Psoas muscle (tissue), 8 donors: Measurements from ENCODE around the gene VSTM4. TPM values are rescaled to one million over a fixed set of nuclear protein-coding genes. Genes with fewer than 3 reads are reported as not detected.

ENCODE experiments used
- ATAC-seq, 4 donors: fragments of 200-7000 bp; cut with Tn5 transposase; one replicate each; pipeline ENCODE4 v1.9.1; 2020; ENCODE audit warnings: moderate library complexity in 3 of 4, mild to moderate bottlenecking in 2 of 4
- DNase-seq, 2 donors: peaks; one replicate each; pipeline ENCODE4 v3.0.0-alpha.2; 2020
- H3K27ac ChIP-seq: fragments of 200-600 bp; one replicate; pipeline ENCODE4 v1.8.0; 2022
- H3K27me3 ChIP-seq, 3 donors: fragments of 200-600 bp in 1 of 3; one replicate each; pipeline versions ENCODE4 v1.6.1 to v1.8.0; 2013 to 2022; ENCODE audit warnings: low read length in 2 of 3, mild to moderate bottlenecking in 2 of 3, moderate library complexity in 1 of 3; ENCODE audit not compliant: insufficient read depth in 3 of 3
- H3K36me3 ChIP-seq, 2 donors: fragments of 200-600 bp in 1 of 2; one replicate each; pipeline versions ENCODE4 v1.6.1 to v1.8.0; 2013 to 2022; ENCODE audit warnings: low read depth in 1 of 2, mild to moderate bottlenecking in 1 of 2, moderate library complexity in 1 of 2; ENCODE audit not compliant: insufficient read depth in 1 of 2
- H3K4me1 ChIP-seq: fragments of 200-600 bp; one replicate; pipeline ENCODE4 v1.8.0; 2022
- H3K4me3 ChIP-seq: fragments of 200-600 bp; one replicate; pipeline ENCODE4 v1.8.0; 2022; ENCODE audit warnings: mild to moderate bottlenecking
- H3K9me3 ChIP-seq: fragments of 200-600 bp; one replicate; pipeline ENCODE4 v1.8.0; 2022
- CTCF ChIP-seq: fragments of 200-600 bp; IDR thresholded peaks from one replicate; pipeline ENCODE4 v1.8.0; 2022; ENCODE audit warnings: antibody characterized with exemption
- WGBS, 3 donors: extraction: QIAGEN DNeasy Blood & Tissue Kit; methylation state at CpG; one replicate each; pipeline versions ENCODE4 v1.1.6 to v1.1.7; 2013; 5-methylcytosine and 5-hydroxymethylcytosine counted together
- intact Hi-C, 2 donors: fragments of 100-400 bp; cut with DNase I; formaldehyde crosslinking; loops; one replicate each; pipeline versions ENCODE4 v1.11.0 to v1.14.2; 2022
- polyA plus RNA-seq, 3 donors: library from polyadenylated mRNA; stranded (reverse); fragments of 200-250 nt; gene quantifications; one replicate each; pipeline ENCODE4 v1.2.3, GENCODE V29; 2013
- total RNA-seq, 4 donors: library from RNA; stranded (reverse); fragmentation: NEBNext Ultra II Directional in 2 of 4; extraction: Animal tissue kit (Norgen Biotek cat#: 25700) in 2 of 4; gene quantifications; one replicate each; pipeline versions ENCODE4 v1.2.1 to v1.2.4, GENCODE V29; 2021 to 2023
- donor health status: healthy with polysubstance abuse.
- donor health status: DM: no; HTN: no; CAD: no; lungs with moderate emphysema.
- donor health status: Bipolar disorder and iron deficiency.
- donor health status: healthy.
- donor health status: DM: yes; HTN: yes; CAD: no.
- donor health status: DM: no; HTN: no; CAD: no.
- donor health status: DM: no; HTN: no; CAD: no.
- donor health status: DM: yes; HTN: yes; CAD: no.

VSTM4 gene
- total and polyA plus RNA-seq, 7 donors, result 1.0 to 4.4 (median 1.8) TPM

- Histone ChIP-seq H3K27me3 (no peaks in the 10 kb centered on the region), H3K9me3 (no peaks in the 10 kb centered on the region), H3K4me3 (no peak overlapping the region), H3K36me3 (no peaks in the 10 kb centered on the region), H3K4me1 (no peaks in the 10 kb centered on the region), H3K27ac (no peak overlapping the region)
- TF ChIP-seq CTCF, result no peak
- 38 to 45% (median 44%) methylated on average over 5 of the region's 5 CpGs for WGBS, 3 donors
- intact Hi-C loops, result no loop called here
- DNase-seq (no peak), ATAC-seq (no peak)
Observed at GRCh38 chr10:49055221-49055849, 60.0 kb downstream of the VSTM4 start.

GRCh38 chr10:49054753-49055152 is 60.6 kb downstream of the VSTM4 start:
- 96% methylated on average over 5 of the region's 5 CpGs for WGBS, 3 donors
- no peaks in the 10 kb centered on the region for H3K4me1 ChIP-seq
- H3K4me3 ChIP-seq, result no peak overlapping the region
- no peaks in the 10 kb centered on the region for H3K9me3 ChIP-seq
- intact Hi-C loops, result no loop called here
- no peaks in the 10 kb centered on the region for H3K36me3 ChIP-seq
- no peak for DNase-seq
- H3K27me3 ChIP-seq, result no peaks in the 10 kb centered on the region
- no peak for TF ChIP-seq CTCF
- no peak for ATAC-seq
- H3K27ac ChIP-seq, result no peak overlapping the region

GRCh38 chr10:49053998-49054692 is 61.2 kb downstream of the VSTM4 start:
- H3K27ac ChIP-seq, result no peak overlapping the region
- intact Hi-C loops, result no loop called here
- ATAC-seq (no peak), DNase-seq (no peak)
- H3K4me3 ChIP-seq, result no peak overlapping the region
- H3K4me1 ChIP-seq, result no peaks in the 10 kb centered on the region
- WGBS, 3 donors, result 84 to 88% (median 84%) methylated on average over 5 of the region's 5 CpGs
- no peaks in the 10 kb centered on the region for H3K9me3 ChIP-seq
- TF ChIP-seq CTCF, result no peak
- no peaks in the 10 kb centered on the region for H3K27me3 ChIP-seq
- H3K36me3 ChIP-seq, result no peaks in the 10 kb centered on the region

- Histone ChIP-seq H3K36me3 (no peaks in the 10 kb centered on the region), H3K4me3 (no peak overlapping the region), H3K9me3 (no peaks in the 10 kb centered on the region), H3K27me3 (no peaks in the 10 kb centered on the region), H3K4me1 (no peaks in the 10 kb centered on the region), H3K27ac (no peak overlapping the region)
- DNase-seq, result peak in 1 of 2 donors; percentile 28
- intact Hi-C loops, result no loop called here
- no peak for TF ChIP-seq CTCF
- 55 to 61% (median 56%) methylated on average over 11 of the region's 11 CpGs for WGBS, 3 donors
- no peak for ATAC-seq
Observed at GRCh38 chr10:49053053-49053997, 62.0 kb downstream of the VSTM4 start.
